HG03103 (cell line): ENCODE data around the gene TLDC2.
A peak's percentile ranks its signal among the peaks of the same experiment; 100 is the strongest.
"Not testable (repeated sequence)": the region's sequence is repeated elsewhere in the genome, so short reads cannot be mapped to it uniquely, and the experiment has no call there.

Experiments
- ATAC-seq: cut with Tn5 transposase; IDR thresholded peaks from one replicate; pipeline ENCODE4 v1.9.1; 2021; ENCODE audit warnings: low read depth; ENCODE audit not compliant: unreplicated experiment

TLDC2 gene

GRCh38 chr20:36875702-36876472 lies at the start of gene TLDC2:
TSS of gene TLDC2 (plus strand) at chr20:36876138. CDS start at chr20:36876175, 37 bp downstream.
- ATAC-seq = no peak

- no peak for ATAC-seq
These were observed 49.2 kb upstream of the TLDC2 start for GRCh38 chr20:36826554-36827244.

- peak; percentile 81 for ATAC-seq
These were observed 48.2 kb upstream of the TLDC2 start for GRCh38 chr20:36827541-36828279.

- ATAC-seq = no peak
These were observed 44.9 kb upstream of the TLDC2 start for GRCh38 chr20:36830791-36831691.

- no peak for ATAC-seq
These were observed 43.1 kb upstream of the TLDC2 start for GRCh38 chr20:36832791-36833190.

- ATAC-seq = no peak
These were observed 42.5 kb upstream of the TLDC2 start for GRCh38 chr20:36833275-36834020.

- no peak for ATAC-seq
These were observed 40.9 kb upstream of the TLDC2 start for GRCh38 chr20:36835025-36835424.

GRCh38 chr20:36835453-36836198 lies 40.3 kb upstream of the TLDC2 start:
- ATAC-seq = peak; percentile 86

- ATAC-seq = no peak
These were observed 39.2 kb upstream of the TLDC2 start for GRCh38 chr20:36836591-36837269.

GRCh38 chr20:36838376-36838775 lies 37.6 kb upstream of the TLDC2 start:
- not testable (repeated sequence) for ATAC-seq

GRCh38 chr20:36839150-36839549 lies 36.8 kb upstream of the TLDC2 start:
- no peak for ATAC-seq

GRCh38 chr20:36841030-36841429 lies 34.9 kb upstream of the TLDC2 start:
- not testable (repeated sequence) for ATAC-seq

GRCh38 chr20:36845288-36845971 lies 30.5 kb upstream of the TLDC2 start:
- no peak for ATAC-seq

GRCh38 chr20:36847009-36847709 lies 28.8 kb upstream of the TLDC2 start:
- ATAC-seq = no peak

GRCh38 chr20:36847710-36848040 lies 28.3 kb upstream of the TLDC2 start:
- no peak for ATAC-seq

- ATAC-seq = no peak
These were observed 27.8 kb upstream of the TLDC2 start for GRCh38 chr20:36848078-36848660.

- no peak for ATAC-seq
These were observed 27.3 kb upstream of the TLDC2 start for GRCh38 chr20:36848677-36849076.
